ENCODE results near the gene NPR2. TPM values are rescaled to one million over a fixed set of nuclear protein-coding genes. Genes with fewer than 3 reads are reported as not detected.

NPR2 gene
- total and polyA plus RNA-seq, 4 donors: 6.2 to 16.1 (median 13.5) TPM

DNA sequence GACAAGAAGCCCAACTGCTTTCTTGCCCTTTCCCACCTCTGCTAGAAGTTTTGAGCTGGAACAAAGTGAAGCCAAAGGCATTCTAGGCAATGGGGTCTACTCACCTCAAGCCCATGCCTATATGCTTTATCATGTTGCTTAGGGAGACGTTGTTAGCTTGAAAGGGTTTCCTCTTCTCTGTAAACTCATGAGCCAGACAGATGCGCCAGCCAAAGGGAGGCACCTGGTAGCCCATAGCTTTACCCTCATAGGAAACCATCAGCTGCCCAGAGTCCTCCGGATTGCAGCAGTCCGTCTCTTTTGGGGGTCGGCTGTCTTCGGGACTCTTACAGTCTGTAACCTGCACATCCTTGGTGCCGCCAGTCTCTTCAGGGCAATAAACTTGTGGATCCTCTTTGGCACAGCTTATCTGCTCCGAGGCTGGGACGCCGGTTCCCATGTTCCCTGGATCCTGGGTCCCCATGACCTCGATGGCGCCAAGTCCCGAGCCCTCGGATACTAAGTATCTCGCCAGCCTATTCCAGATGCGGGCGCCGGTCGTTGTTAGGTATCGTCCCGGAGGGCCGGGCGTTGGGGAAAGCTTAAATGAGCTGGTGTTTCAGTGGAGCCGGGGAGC, 43.0 kb upstream of the NPR2 start:
- no peak for ATAC-seq (ENCODE audit: insufficient read depth, low FRiP score)
- Histone ChIP-seq H3K9ac (ENCODE audit: insufficient read depth in 1 of 2, low read length in 2 of 2) (peak overlapping the region; percentile 76 to 92), H3K36me3 (ENCODE audit: control insufficient read depth in 4 of 4, insufficient read depth in 4 of 4, low read length in 4 of 4) (peaks cover 12 to 40% (median 35%) of the 10 kb centered on the region in 4 donors), H3K27ac (ENCODE audit: low read depth in 1 of 2, low read length in 1 of 2) (peak overlapping the region; percentile 94 to 99), H3K9me3 (ENCODE audit: control insufficient read depth in 4 of 4, insufficient read depth in 3 of 4, low read length in 3 of 4) (no peaks in the 10 kb centered on the region), H3K27me3 (ENCODE audit: control insufficient read depth in 3 of 3, insufficient read depth in 3 of 3, low read length in 2 of 3) (no peaks in the 10 kb centered on the region), H3K4me1 (ENCODE audit: control insufficient read depth in 5 of 5, insufficient read depth in 5 of 5, low read length in 5 of 5) (peaks cover 2 to 34% (median 26%) of the 10 kb centered on the region in 5 donors), H3K4me3 (peak overlapping the region; percentile 96)
- no peak for DNase-seq
- TF ChIP-seq, protein P1, sequence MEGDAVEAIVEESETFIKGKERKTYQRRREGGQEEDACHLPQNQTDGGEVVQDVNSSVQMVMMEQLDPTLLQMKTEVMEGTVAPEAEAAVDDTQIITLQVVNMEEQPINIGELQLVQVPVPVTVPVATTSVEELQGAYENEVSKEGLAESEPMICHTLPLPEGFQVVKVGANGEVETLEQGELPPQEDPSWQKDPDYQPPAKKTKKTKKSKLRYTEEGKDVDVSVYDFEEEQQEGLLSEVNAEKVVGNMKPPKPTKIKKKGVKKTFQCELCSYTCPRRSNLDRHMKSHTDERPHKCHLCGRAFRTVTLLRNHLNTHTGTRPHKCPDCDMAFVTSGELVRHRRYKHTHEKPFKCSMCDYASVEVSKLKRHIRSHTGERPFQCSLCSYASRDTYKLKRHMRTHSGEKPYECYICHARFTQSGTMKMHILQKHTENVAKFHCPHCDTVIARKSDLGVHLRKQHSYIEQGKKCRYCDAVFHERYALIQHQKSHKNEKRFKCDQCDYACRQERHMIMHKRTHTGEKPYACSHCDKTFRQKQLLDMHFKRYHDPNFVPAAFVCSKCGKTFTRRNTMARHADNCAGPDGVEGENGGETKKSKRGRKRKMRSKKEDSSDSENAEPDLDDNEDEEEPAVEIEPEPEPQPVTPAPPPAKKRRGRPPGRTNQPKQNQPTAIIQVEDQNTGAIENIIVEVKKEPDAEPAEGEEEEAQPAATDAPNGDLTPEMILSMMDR (IDR thresholded peaks at IDR 0.05; ENCODE audit: control extremely low read depth, extremely low read depth): no peak
- WGBS, 2 donors: 0% methylated on average over 24 of the region's 24 CpGs

DNA sequence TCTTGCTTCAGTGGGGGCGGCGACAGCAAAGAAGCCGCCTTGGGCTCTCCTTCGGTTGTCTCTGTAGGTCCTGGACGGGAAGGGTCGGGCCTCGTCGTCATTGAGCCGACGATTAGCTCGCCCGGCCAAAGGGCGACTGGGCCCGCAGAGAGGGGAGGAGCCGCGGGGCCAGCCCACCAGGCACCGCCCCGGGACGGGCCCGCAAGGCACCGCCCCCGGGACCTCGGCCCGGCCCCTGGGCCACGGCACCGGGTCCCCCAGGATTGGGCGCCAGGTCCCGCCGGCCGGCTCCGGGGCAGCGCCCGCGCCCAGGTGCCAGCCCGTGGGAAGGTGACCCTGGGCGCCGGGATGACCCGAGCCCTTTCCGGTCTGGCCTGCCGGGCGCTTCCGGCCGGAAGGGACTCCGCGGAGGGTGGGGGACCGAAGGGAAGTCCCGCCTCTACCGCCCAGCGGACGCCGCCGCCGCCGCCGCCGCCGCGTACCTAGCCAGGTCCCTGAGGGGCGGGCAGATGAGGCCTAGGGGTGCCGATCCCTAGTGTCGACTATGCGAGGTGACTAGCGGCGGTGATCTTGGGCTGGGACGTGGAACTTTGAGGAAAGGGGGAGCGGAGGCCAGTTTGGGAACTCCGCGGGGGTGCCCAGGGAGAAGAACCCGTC, 42.4 kb upstream of the NPR2 start, which contains the start of the genes GBA2 and RGP1:
Gene GBA2 (minus strand): TSS at position 371 of the 657 bp plus-strand sequence. CDS start 524 bp downstream, outside the sequence.
Gene RGP1 (plus strand): TSS at position 430 of the 657 bp plus-strand sequence. CDS start 469 bp downstream, outside the sequence.
- H3K4me3 ChIP-seq: peak within 1 kb of the TSS; percentile 96
- peaks cover 10 to 40% (median 36%) of the 10 kb centered on the region in 4 donors for H3K36me3 ChIP-seq (ENCODE audit: control insufficient read depth in 4 of 4, insufficient read depth in 4 of 4, low read length in 4 of 4)
- no peaks in the 10 kb centered on the region for H3K9me3 ChIP-seq (ENCODE audit: control insufficient read depth in 4 of 4, insufficient read depth in 3 of 4, low read length in 3 of 4)
- DNase-seq (peak; percentile 77 to 81 (median 77)), ATAC-seq (ENCODE audit: insufficient read depth, low FRiP score) (peak; percentile 93)
- H3K27ac ChIP-seq (ENCODE audit: low read depth in 1 of 2, low read length in 1 of 2): peak within 1 kb of the TSS; percentile 94 to 99
- WGBS, 2 donors: 0 to 1% methylated on average over 33 to 69 of the region's 69 CpGs
- TF ChIP-seq, protein P1 (IDR thresholded peaks at IDR 0.05; ENCODE audit: control extremely low read depth, extremely low read depth): no peak
- H3K27me3 ChIP-seq (ENCODE audit: control insufficient read depth in 3 of 3, insufficient read depth in 3 of 3, low read length in 2 of 3): no peaks in the 10 kb centered on the region
- peak within 1 kb of the TSS; percentile 76 to 92 for H3K9ac ChIP-seq (ENCODE audit: insufficient read depth in 1 of 2, low read length in 2 of 2)
- peaks cover 2 to 34% (median 26%) of the 10 kb centered on the region in 5 donors for H3K4me1 ChIP-seq (ENCODE audit: control insufficient read depth in 5 of 5, insufficient read depth in 5 of 5, low read length in 5 of 5)

DNA sequence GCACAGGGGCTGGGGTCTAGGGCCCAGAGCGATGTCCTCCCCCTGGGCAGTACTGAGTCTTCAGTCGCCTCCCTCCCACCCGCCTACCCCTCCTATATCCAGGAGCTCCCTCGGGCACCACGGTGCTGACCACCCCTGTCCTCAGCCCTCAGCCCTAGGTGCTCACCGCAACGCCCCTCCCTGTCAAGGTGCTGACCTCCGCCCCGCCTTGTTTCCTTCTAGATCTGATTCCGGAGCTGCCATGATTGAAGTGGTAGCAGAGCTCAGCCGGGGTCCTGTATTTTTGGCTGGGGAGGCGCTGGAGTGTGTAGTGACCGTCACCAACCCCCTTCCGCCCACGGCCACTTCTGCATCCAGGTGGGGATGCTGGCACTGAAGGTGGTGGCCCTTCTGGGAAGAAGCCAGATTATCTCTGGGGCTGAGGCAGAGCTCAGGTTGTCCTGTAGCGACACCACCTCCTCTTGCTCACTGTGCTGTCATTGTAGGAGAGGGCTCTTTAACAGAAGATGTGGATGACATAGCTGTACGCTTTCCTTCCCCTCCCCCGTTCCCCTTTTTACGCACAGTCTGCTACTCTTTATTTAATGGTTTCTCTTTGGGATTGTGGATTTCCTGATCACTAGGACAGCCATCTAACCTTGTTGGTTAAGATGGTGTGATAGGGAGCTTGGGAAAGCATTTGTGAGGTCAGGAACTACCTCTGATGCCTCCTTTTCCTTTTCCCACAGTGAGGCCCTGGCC, 41.7 kb upstream of the NPR2 start:
- peak; percentile 9 for ATAC-seq (ENCODE audit: insufficient read depth, low FRiP score)
- TF ChIP-seq, protein P1 (IDR thresholded peaks at IDR 0.05; ENCODE audit: control extremely low read depth, extremely low read depth): no peak
- H3K4me1 ChIP-seq (ENCODE audit: control insufficient read depth in 5 of 5, insufficient read depth in 5 of 5, low read length in 5 of 5): peaks cover 4 to 34% (median 26%) of the 10 kb centered on the region in 5 donors
- peak overlapping the region; percentile 94 to 99 for H3K27ac ChIP-seq (ENCODE audit: low read depth in 1 of 2, low read length in 1 of 2)
- peak overlapping the region; percentile 67 to 75 for H3K9ac ChIP-seq (ENCODE audit: insufficient read depth in 1 of 2, low read length in 2 of 2)
- 2 to 4% methylated on average over 16 to 19 of the region's 19 CpGs for WGBS, 2 donors
- no peaks in the 10 kb centered on the region for H3K27me3 ChIP-seq (ENCODE audit: control insufficient read depth in 3 of 3, insufficient read depth in 3 of 3, low read length in 2 of 3)
- peak in 2 of 3 donors; percentile 13 to 21 for DNase-seq
- H3K9me3 ChIP-seq (ENCODE audit: control insufficient read depth in 4 of 4, insufficient read depth in 3 of 4, low read length in 3 of 4): no peaks in the 10 kb centered on the region
- peaks cover 10 to 38% (median 36%) of the 10 kb centered on the region in 4 donors for H3K36me3 ChIP-seq (ENCODE audit: control insufficient read depth in 4 of 4, insufficient read depth in 4 of 4, low read length in 4 of 4)
- H3K4me3 ChIP-seq: peak overlapping the region; percentile 96

Data from lung (tissue), 12 donors.